ENCODE results near the gene CDHR5. TPM values are rescaled to one million over a fixed set of nuclear protein-coding genes. Genes with fewer than 3 reads are reported as not detected.

Gene CDHR5
- total RNA-seq, 1 donor from 2014 or later, result not detected

- H3K9me3 ChIP-seq, result no peaks in the 10 kb centered on the region
- H3K4me3 ChIP-seq, result no peak overlapping the region
- peaks cover 22% of the 10 kb centered on the region for H3K27me3 ChIP-seq (ENCODE audit: low read depth)
- DNase-seq (no peak), ATAC-seq (no peak)
- TF ChIP-seq, protein P1, sequence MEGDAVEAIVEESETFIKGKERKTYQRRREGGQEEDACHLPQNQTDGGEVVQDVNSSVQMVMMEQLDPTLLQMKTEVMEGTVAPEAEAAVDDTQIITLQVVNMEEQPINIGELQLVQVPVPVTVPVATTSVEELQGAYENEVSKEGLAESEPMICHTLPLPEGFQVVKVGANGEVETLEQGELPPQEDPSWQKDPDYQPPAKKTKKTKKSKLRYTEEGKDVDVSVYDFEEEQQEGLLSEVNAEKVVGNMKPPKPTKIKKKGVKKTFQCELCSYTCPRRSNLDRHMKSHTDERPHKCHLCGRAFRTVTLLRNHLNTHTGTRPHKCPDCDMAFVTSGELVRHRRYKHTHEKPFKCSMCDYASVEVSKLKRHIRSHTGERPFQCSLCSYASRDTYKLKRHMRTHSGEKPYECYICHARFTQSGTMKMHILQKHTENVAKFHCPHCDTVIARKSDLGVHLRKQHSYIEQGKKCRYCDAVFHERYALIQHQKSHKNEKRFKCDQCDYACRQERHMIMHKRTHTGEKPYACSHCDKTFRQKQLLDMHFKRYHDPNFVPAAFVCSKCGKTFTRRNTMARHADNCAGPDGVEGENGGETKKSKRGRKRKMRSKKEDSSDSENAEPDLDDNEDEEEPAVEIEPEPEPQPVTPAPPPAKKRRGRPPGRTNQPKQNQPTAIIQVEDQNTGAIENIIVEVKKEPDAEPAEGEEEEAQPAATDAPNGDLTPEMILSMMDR (IDR thresholded peaks at IDR 0.05), result no peak
- H3K36me3 ChIP-seq, result no peaks in the 10 kb centered on the region
- intact Hi-C loops (cut with DNase I), result no loop called here
- no peaks in the 10 kb centered on the region for H3K4me1 ChIP-seq
- no peak overlapping the region for H3K27ac ChIP-seq
Observed at GRCh38 chr11:623999-624704, 603 bp downstream of the CDHR5 start.

- no peak overlapping the region for H3K27ac ChIP-seq
- DNase-seq, result no peak
- no peak overlapping the region for H3K4me3 ChIP-seq
- peaks cover 22% of the 10 kb centered on the region for H3K27me3 ChIP-seq (ENCODE audit: low read depth)
- no peaks in the 10 kb centered on the region for H3K4me1 ChIP-seq
- no peak for ATAC-seq
- intact Hi-C loops (cut with DNase I), result no loop called here
- H3K9me3 ChIP-seq, result no peaks in the 10 kb centered on the region
- no peaks in the 10 kb centered on the region for H3K36me3 ChIP-seq
- TF ChIP-seq, protein P1 (IDR thresholded peaks at IDR 0.05), result no peak
Observed at GRCh38 chr11:623349-623869, 1.3 kb downstream of the CDHR5 start.

DNA sequence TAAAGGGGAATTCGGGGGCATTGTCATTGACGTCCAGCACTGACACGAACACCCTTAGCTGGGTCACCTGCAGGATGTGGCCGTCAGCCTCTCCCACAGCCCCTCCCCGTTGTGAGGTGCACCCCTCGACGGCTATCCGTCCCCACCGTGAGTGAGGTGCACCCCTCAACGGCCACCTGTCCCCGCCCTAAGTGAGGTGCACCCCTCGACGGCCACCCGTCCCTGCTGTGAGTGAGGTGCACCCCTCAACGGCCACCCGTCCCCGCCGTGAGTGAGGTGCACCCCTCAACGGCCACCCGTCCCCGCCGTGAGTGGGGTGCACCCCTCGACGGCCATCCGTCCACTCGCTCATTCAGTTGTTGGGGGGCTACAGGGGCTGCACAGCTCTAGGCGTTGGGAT lies 2.9 kb downstream of the CDHR5 start:
- Histone ChIP-seq H3K27ac (no peak overlapping the region), H3K27me3 (ENCODE audit: low read depth) (peaks cover 22% of the 10 kb centered on the region), H3K4me1 (peaks cover 3% of the 10 kb centered on the region), H3K36me3 (no peaks in the 10 kb centered on the region), H3K9me3 (no peaks in the 10 kb centered on the region), H3K4me3 (no peak overlapping the region)
- no peak for DNase-seq
- TF ChIP-seq, protein P1 (IDR thresholded peaks at IDR 0.05), result no peak
- no peak for ATAC-seq
- intact Hi-C loops (cut with DNase I), result no loop called here

DNA sequence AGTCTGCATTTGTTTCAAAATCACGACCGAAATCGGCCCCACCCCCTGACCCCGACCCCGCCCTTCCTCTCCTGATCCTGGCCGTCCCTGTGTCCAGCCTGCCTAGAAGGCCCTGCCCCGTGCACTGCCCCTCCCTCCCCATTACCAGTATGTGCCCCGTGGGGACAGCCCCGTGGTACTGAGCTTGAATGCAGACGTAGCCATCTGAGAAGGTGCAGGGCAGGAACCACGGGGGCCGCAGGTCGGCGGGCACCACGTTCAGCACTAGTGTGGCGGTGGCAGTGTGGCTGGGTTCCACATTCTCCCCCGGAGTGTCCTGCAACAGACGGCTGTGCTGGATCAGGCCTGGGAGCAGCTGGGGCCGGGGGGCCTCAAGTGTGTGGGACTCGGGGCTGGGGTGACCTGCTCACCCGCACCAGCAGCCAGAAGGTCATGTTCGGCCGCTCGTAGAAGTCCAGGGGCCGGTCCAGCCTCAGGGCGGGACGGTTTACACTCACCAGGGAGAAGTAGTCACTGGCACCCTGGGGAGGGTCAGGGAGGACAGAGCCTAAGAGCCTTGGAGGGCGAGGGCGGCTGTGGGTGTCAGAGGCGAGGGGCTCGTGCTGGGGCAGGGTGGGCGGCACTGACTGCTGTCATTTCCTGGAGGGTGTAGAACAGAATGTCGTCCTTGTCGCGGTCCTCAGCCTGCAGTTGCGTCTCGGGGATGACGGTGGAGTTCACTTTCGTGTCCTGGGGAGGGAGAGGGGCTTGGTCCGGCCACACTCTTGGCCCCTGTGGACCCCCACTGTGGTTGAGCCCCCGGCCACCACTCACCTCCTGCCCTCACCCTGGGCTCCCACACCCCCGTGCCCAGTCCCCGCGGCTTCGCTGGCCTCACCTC lies 3.6 kb downstream of the CDHR5 start:
- intact Hi-C loops (cut with DNase I), result no loop called here
- H3K36me3 ChIP-seq, result no peaks in the 10 kb centered on the region
- TF ChIP-seq, protein P1 (IDR thresholded peaks at IDR 0.05), result no peak
- peaks cover 9% of the 10 kb centered on the region for H3K4me1 ChIP-seq
- DNase-seq (no peak), ATAC-seq (no peak)
- H3K4me3 ChIP-seq, result no peak overlapping the region
- no peak overlapping the region for H3K27ac ChIP-seq
- H3K27me3 ChIP-seq (ENCODE audit: low read depth), result peaks cover 16% of the 10 kb centered on the region
- no peaks in the 10 kb centered on the region for H3K9me3 ChIP-seq

DNA sequence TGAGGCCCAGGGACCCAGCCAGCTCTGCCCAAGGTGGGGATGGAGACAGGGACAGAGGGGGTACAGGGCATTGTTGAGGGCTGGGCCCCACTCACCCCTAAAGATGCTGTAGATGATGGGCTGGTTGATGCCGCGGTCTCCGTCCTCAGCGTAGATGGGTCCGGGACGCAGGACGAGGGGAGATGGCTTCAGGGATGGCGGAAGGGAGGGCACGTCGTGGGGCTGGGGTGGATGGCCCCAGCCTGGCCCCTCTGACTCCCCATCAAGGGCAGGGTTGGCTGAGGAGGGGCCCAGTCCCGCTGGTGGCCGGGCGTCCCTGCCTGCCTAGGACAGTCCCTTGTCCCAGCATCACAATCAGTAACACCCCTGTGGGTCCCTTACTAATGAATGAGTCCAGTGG lies 4.6 kb downstream of the CDHR5 start:
- H3K27ac ChIP-seq, result no peak overlapping the region
- intact Hi-C loops (cut with DNase I), result no loop called here
- H3K36me3 ChIP-seq, result peaks cover 2% of the 10 kb centered on the region
- H3K4me1 ChIP-seq, result peaks cover 12% of the 10 kb centered on the region
- H3K27me3 ChIP-seq (ENCODE audit: low read depth), result peaks cover 6% of the 10 kb centered on the region
- TF ChIP-seq, protein P1 (IDR thresholded peaks at IDR 0.05), result no peak
- no peak overlapping the region for H3K4me3 ChIP-seq
- no peak for DNase-seq
- no peaks in the 10 kb centered on the region for H3K9me3 ChIP-seq
- no peak for ATAC-seq
